GM23338 (cell line): ENCODE results near the gene RAB25.

Experiments
- EZH2 ChIP-seq: fragments of 200-600 bp; sonication (generic); IDR thresholded peaks from one replicate; pipeline ENCODE4 v1.8.0; 2017; ENCODE audit warnings: antibody characterized with exemption, mild to moderate bottlenecking, low read depth; ENCODE audit not compliant: unreplicated experiment
- NANOG ChIP-seq: IDR thresholded peaks from 2 replicates; pipeline ENCODE4 v1.6.1; 2016; ENCODE audit warnings: antibody characterized with exemption, borderline replicate concordance
- POLR2AphosphoS5 ChIP-seq: IDR thresholded peaks from 2 replicates; pipeline ENCODE4 v1.6.1; 2016; ENCODE audit warnings: antibody characterized with exemption, low read depth
- TF ChIP-seq, protein P1 (sequence below), 2 experiments: fragments of 200-600 bp in 1 of 2; sonication (generic) in 1 of 2; conservative IDR thresholded peaks; 2 replicates each; pipeline versions ENCODE4 v1.5.1 to v1.6.1; 2016 to 2017; ENCODE audit warnings: antibody characterized with exemption in 2 of 2, low read depth in 2 of 2, mild to moderate bottlenecking in 2 of 2, moderate library complexity in 1 of 2

DNA sequence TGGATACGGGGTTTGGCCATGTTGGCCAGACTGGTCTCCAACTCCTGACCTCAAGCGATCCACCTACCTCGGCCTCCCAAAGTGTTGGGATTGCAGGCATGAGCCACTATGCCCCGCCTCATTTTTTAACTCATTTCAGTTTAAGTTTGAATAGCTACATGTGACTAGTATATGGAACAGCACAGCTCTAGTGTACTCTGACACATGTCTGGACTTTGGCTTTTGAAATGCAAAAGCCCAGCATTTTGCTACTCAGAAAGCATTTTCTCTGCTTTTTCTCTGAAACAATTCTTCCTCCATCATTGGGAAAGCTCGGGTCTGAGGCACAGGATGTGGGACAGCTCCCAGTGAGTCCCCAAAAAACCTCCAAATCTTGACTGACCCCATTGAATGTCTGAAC is 36.2 kb upstream of the RAB25 start:
- TF ChIP-seq, protein P1, sequence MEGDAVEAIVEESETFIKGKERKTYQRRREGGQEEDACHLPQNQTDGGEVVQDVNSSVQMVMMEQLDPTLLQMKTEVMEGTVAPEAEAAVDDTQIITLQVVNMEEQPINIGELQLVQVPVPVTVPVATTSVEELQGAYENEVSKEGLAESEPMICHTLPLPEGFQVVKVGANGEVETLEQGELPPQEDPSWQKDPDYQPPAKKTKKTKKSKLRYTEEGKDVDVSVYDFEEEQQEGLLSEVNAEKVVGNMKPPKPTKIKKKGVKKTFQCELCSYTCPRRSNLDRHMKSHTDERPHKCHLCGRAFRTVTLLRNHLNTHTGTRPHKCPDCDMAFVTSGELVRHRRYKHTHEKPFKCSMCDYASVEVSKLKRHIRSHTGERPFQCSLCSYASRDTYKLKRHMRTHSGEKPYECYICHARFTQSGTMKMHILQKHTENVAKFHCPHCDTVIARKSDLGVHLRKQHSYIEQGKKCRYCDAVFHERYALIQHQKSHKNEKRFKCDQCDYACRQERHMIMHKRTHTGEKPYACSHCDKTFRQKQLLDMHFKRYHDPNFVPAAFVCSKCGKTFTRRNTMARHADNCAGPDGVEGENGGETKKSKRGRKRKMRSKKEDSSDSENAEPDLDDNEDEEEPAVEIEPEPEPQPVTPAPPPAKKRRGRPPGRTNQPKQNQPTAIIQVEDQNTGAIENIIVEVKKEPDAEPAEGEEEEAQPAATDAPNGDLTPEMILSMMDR (conservative IDR thresholded peaks at IDR 0.05; ENCODE audit: low read depth in 2 of 2): no peak
- TF ChIP-seq POLR2AphosphoS5 (no peak), EZH2 (no peak), NANOG (no peak)
